HG02759 (cell line): ENCODE results near the gene DHCR7.
"Not testable (repeated sequence)": the region's sequence is repeated elsewhere in the genome, so short reads cannot be mapped to it uniquely, and the experiment has no call there.

ENCODE experiments used
- ATAC-seq: cut with Tn5 transposase; IDR thresholded peaks from one replicate; pipeline ENCODE4 v1.9.1; 2021; ENCODE audit warnings: mild to moderate bottlenecking, moderate library complexity; ENCODE audit not compliant: unreplicated experiment

DHCR7 gene

DNA sequence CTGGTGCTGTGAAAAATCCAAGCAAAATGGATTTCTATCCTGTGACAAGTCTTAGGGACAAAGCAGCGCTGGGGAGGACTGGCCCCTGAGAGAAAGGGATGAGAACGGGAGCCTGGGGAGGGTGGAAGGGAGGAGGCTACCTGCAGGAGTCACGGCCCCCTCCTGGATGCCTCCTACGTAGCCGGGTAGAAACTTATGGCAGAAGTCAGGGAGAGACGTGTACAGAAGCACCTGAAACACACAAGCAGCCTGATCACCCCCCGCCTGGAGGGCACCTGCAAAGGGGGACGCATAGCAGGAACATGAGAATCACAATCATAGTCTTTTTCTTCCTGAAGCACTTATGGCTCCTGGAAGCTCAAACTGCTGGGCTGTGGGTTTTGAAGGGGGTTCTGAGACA, 6.1 kb downstream of the DHCR7 start:
- no peak for ATAC-seq

DNA sequence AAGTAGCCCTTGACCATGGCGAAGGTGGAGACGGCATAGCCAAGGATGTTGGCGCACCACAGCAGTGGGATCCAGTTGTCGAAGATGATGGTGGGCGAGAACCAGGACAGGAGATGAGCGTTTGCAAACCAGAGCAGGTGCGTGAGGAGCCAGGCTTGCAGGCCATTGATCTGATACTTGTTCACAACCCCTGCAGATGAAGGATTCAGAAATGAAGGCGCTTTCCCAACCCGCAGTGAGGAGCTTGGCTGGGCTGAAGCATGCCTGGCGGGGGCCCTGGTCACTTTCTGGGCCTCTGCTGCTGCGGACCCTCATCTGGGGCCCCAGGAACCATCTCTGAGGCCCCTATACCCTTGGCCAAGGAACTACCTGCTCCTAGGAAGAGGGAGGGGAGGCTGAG, 6.9 kb downstream of the DHCR7 start:
- ATAC-seq, result no peak

DNA sequence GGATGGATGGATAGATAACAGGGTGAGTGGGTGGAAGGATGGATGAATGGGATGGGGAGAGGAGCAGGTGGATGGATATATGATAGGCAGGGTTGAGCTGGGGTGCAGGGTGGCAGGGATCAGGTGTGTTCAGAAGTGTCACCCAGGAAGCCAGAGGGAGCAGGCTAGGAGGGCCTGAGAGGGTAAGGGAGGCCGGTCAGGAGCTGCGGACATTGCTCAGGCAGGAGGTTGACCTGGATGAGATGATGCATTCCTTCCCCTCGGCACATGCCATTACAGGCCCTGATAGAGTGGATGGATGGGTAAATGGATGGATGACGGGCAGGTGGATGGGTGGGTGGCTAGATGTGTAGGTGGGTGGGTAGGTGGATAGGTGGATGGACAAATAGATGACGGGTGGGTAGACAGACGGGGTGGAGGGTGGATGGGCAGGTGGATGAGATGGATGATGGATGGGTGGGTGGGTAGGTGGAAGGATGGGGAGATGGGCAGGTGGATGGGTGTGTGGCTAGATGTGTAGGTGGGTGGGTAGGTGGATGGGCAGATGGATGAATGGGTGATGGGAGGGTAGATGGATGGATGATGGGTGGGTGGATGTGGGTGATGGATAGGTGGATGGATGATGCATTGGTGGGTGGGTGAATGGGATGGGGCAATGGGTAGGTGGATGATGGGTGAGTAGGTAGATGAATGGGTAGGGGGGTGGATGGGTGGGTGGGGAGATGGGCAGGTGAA, 8.0 kb downstream of the DHCR7 start:
- ATAC-seq, result no peak

DNA sequence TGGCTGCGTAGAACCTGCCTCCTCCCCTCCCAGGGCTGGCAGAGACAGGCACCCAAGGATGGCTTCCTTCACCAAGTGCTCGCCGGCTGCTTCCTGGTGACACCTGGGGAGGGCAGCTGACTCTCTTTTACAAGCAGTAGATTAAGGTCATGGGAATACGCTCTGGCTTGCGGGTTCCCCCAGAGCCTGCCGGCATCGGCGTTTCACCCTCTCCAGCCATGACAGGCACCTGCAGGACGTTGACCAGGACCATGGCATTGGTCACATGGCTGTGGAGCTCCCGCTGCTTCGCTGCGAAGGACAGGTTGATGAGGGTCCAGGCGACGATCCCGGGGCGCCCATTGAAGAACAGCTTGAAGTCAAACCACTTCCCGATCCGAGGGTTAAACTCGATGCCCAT, 9.5 kb downstream of the DHCR7 start:
- ATAC-seq, result no peak

DNA sequence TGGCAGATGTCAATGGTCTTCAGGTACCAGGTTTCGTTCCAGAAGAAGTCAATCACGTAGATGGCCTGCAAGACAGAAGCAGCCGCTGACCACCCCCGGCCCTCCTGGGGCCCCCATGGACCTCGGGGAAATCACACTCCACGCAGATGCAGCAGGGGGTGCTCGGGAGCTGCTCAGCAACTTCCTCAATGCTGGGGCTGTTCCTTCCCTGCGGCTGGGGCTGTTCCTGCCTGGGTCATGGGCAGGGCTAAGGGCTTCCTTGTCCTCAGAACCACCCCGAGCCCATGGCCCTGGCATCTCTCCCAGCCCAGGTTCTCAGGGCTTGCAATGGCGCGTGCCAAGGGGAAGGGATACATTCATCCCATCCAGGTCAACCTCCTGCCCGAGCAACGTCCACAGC, 10.3 kb downstream of the DHCR7 start:
- no peak for ATAC-seq

DNA sequence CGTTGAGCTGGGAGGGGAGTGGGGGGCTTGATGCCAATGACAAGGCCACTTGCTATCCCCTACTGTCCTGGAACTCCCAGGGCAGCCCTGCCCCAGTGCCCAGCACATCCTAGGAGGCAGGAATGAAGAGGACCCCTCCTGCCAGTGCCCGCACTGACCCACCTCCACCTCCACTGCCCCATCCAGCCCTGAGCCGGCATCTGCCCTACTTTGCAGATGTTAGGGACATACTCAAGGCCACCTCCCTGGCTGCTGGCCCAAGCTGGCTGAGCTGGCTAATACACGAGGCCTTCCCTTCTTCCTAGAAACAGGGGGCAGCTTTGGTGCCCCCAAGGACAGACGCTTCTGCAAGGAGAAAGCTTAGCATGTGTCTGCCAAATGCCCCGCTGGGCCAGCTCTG, 10.8 kb downstream of the DHCR7 start:
- no peak for ATAC-seq

DNA sequence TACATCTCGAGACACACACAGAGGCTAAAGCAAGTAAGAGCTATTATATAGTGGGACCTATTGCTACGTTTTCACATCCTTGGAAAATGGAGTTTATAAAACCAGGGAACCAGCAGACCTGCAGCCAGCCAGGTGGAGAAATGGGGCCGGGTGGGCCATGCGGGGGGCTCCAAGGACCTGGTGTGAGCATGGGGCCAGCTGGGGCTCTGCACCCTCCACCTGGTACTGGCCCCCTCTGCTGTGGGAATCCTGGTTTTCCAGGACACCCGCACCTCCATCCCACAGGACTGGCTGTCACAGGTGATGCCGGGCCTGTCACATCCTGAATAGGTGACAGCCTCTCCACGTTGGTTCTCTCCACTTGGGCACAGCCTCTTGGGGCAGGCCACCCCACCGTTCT, 11.3 kb downstream of the DHCR7 start:
- no peak for ATAC-seq

DNA sequence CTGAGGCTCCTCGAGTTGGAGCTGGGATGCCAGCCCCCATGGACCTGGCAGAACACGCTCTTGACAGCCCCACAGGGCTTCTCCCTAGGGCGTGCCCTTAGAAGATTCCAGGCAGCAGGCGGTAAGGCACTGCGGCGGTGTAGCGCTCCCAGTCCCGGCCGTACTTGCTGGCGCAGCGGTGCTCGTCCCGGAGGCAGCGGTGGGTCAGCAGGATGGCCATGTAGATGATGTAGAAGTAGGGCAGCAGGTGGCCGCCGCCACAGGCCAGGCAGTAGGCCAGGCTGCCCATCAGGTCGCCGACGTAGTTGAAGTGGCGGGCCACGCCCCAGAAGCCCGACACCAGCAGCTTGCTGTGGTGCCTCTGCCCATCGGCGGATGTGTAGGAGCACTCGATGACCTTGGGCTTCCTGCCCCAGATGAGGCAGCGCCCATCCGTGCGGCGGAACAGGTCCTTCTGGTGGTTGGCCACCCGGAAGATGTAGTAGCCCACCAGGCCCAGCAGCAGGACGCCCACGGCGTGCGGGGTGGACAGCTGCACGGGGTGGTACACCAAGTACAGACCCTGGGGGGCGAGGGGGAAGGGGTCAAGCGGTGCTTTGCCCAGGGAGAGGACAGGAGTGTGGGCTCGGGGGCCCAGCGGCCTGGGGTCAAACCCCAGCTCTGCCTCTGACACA, 12.8 kb downstream of the DHCR7 start:
- ATAC-seq, result no peak

DNA sequence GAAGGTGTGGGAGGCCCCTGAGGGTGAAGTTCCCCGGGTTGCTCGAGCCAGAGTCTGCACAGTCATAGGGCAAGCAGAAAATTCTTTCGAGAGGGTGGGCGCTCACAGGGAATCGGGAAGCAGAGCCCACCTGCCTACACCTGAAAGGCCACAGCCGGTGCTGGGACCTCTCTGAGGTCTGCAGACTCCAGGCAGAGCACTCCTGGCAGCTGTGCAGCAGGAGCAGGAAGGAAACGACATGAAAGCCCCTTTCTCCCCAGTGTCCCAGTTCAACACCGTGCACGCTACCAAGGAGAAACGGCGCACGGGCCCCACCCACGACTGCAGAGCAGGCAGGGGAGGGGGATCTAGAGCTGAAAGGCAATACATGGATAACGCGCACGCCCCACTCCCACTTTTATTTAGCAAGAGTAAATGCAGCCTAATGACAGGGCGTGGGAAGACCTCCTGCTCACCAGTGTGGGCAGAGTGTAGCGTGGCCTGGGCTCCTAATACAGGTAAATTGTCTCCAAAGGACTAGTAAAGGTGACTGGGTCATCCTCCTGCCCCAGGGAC, 13.5 kb downstream of the DHCR7 start:
- ATAC-seq, result no peak

DNA sequence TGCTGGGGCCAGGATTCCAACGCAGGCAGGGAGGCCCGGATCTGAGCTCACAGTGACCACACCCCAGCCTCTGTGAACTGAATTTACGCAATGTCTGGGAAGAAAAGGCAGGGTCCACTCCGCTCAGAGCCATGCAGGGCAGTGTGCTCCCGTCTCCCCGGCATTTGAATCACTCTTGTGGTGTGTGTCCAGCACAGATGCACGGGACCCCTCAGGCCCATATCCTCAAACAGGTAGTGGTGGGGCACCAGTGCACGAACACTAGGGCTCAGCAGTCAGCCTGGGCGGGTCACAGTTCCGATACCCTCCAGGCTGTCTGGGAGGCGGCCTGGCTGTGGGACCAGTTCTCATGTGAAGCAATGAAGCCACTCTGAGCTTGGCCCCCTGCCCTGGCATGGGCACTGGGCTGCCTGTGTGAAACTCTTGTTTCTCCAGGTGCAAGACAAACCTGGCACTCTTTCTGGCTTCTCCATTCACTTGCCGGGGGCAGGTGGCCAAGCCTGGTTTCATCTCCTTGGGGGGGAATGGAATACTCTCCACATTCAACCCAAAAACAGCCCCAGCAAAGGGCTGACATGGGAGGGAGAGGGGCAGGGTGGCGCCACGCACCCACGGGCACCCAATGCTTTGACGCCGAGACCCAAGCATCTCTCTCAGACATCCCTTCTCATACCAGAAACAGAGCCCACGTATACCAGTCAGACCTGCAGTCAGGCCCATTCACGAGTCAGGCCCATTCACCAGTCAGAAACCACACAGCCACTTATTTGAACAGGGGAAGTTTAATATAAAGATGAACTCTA, 14.3 kb downstream of the DHCR7 start:
- ATAC-seq, result no peak

DNA sequence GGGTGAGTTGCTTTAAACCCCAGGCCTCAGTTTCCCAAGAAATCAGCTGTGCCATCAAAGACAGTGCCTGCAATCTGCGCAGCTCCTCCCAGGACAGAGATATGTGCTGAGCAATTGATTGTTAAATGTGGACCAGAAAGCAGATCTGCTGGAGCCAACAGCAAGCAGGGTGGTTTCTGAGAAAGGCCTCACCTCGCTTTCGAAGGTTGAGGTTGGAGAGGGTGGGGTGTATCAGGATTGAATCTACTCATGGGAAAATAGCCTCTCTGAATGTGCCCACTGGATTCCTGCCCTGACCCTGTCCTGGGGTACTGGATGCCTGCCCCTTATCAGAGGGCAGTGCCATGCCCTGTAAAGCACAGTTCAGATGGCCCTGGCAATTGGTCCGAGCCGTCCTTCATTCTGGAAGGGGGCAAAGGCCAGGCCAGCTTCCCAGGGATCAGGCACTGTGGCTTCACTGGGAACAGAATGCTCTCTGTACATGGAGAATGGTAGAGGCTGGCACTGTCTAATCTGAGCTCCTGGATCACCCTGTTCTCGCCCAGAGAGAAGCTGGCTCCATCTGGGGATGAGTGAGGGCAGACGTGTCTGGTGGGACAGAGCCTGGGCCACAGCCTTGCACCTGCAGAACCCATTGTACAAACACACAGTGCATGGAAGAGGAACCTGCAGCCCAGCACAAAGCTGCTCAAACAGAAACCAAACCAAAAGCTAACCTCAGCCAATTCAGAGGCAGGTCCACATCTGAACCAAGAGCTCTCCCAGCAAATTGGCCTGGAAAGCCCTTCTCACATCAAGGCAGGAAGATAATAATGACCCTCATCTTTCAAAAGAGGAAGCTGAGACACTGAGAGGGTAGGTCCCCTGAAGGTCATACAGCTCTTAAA, 15.2 kb downstream of the DHCR7 start:
- no peak for ATAC-seq

DNA sequence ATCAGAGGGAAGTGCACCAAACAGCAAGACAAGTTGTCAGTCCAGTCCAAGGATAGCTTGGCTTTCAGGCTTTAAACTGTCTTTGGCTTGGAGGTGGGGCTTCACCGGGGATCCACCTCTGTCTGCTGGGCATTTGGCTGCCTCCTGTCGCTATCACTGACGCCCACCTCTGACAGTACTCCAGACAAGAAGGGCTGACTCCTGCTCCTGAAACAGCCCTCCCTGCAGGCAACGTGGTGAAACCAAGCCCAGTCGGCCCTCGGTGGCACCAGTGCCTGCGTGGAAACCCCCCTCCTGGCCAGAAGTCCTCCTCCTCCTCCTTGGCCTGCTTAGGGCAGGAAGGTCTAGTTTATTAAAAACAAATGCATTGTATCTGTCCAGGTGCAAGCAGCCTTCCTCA, 16.9 kb downstream of the DHCR7 start:
- ATAC-seq, result no peak

DNA sequence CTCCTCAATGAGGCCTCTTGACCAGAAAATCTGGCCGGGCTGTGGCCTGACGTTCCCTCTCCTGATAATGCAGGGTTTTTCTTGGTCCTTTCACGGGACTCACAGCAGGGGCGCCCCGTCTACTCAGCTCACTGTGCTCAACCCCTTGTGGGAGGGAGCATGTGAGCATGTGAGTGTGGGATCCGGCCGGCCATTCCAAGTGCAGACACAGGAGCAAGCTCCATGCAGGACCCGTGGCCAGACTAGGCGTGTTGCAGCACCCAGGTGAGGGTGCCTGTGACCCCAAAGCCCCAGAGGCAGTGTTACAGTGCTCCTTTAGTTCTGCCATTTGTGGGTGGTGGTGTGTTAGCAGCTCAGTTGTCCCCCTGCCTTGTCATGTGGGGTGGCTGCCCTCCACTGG, 18.0 kb downstream of the DHCR7 start:
- ATAC-seq, result no peak

DNA sequence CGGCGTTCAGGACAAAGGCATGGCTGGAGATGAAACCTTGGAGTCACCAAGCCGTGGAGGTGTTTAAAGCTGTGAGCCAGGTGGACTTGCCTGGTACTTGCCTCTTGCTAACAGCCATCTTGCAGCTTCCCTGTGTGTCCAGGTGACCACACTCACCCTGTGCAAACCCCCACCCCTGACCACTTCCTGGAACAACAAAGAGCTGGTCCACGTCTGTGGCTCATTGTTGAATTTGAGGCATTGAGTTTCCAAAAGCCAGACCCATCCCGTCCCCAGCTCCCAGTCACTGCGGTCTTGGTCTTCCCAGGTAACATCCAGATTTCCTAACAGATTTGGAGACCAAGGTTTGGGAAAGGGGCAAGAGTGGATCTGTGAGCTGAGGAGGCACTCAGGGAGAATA, 18.5 kb downstream of the DHCR7 start:
- no peak for ATAC-seq

DNA sequence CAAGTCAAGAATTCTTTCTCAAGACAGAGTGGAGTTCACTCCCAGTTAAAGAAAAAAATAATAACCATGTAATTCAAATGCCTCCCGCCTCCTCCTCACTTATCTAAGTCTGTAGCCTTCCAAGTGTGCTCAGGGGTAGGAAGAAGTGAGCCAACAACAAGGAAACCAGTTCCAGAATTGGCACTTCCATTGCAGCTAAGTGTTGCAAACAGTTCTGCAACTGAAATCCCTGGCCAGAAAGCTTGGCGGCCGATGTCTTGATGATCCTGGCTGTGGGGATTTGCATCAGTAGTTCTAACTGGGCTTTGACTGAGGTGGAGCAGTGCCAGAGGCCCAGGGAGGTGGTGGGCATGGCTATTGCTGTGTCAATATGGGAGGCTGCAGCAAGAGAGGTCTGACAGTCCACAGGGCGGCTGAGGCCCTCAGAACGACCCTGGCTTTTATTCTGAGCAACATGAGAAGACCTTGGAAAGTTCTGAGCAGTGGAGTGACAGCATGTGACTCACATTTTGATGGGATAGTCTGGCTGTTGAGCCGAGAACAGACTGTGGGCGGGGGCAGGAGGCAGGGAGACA, 19.2 kb downstream of the DHCR7 start:
- ATAC-seq, result no peak

DNA sequence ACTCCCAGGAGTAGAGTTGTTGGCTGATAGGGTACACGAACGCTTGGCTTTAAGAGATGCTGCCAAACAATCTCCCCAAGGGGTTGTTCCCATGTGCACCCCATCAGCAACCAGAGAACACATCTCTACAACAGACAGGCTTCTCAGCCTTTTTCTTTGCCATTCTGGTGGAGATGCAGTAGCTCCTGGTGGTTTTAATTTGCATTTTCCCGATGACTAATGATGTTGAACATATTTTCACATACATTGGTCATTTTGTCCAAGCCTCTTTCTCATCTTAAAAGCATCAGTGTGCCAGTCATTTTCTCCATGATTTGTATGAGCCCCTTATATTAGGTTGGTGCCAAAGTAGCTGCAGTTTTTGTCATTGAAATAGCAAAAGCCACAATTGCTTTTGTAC, 21.8 kb downstream of the DHCR7 start:
- no peak for ATAC-seq

DNA sequence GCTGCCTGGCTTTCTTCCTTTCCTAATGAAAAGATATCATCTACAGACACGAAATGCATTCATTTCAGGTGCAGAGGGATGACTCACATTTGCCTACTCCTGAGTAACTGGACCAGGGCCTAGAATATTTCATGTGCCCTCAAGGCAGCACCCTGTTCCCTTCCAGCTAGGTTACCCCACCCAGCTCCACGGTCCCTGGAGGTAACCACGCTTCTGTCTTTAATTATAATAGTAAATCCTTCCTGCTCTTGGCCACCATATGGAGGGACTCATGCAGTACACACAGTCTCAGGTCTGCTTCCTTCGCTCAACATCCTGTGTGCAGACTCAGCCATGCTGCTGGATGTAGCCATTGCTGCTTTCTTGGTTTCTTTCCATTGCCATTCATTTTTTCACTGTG, 22.3 kb downstream of the DHCR7 start:
- ATAC-seq, result no peak

DNA sequence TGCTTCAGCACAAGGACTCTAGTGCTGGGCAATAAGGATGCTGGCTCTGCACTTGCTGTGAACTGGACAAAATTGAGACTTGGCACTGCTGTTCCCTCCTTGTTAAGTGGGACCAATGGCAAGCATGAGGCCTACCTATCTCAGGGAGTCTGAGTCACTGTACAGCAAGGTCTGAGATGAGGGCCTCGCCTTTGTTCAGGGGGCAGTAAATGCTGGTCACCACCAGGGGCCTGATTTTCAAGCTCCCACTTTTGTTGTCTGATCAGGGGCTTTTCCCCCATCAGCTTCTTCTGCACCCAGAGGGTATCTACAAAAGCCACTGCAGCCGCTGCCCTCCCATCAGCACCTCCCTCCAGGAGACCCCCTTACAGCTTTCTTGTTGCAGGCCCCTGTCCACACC, 22.8 kb downstream of the DHCR7 start:
- no peak for ATAC-seq

DNA sequence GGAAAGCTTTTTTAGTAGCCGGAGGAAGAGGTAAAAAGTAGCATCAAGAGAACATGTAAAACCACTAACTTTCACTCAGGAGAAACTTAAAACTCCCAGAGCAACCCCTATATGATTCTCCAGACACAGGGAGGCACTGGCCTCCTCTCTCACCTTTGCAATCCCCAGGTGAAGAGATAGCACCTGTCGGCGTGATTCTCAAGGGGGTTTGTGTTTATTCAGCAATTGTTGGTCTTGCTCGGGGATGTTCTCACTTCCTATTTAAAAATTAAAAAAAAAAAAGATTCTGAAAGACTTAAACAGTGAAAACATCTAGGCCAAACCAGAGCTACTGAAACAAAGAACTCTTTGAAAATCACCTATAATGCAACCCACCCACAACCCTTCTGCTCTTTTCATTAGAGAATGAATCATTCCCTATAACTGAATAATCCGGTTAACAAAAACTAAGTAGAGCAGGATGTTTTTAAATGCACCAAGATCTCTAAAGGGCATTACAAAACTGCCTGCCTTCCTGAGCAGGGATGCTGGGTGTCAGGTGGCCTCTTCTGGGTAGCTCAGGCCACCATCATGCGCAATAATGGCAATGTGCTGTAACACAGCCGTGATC, 24.9 kb downstream of the DHCR7 start:
- no peak for ATAC-seq

DNA sequence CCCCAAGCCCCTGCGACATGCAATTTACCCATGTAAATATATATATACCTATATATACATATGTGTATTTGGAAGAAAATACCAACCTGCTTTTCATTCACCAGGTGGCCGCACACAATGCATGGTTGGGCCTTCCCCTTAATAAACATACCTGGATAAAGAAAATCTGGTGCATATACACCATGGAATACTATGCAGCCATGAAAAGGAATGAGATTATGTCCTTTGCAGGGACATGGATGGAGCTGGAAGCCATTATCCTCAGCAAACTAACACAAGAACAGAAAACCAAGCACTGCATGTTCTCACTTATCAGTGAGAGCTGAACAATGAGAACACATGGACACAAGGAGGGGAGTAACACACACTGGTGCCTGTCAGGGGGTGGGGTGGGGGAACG, 25.9 kb downstream of the DHCR7 start:
- ATAC-seq, result not testable (repeated sequence)
